ENCODE data around the gene FBP1. TPM values are rescaled to one million over a fixed set of nuclear protein-coding genes. Genes with fewer than 3 reads are reported as not detected.
A peak's percentile ranks its signal among the peaks of the same experiment; 100 is the strongest.

The FBP1 gene
- total RNA-seq, 1 experiment from 2014 or later: 48.1 TPM

- no peaks in the 10 kb centered on the region for H3F3A ChIP-seq (ENCODE audit: low read length, unreplicated experiment)
- ChIA-PET POLR2A (ENCODE audit: unreplicated experiment) (no interaction called here), CTCF (no interaction called here)
- H2AFZ ChIP-seq (ENCODE audit: low read length): no peak overlapping the region
- H3K9me2 ChIP-seq (replicated peaks; ENCODE audit: low read length): no peaks in the 10 kb centered on the region
- no peak overlapping the region for H3K9ac ChIP-seq (ENCODE audit: low read length)
- intact Hi-C loops (cut with micrococcal nuclease): no loop called here
- no peaks in the 10 kb centered on the region for H3K36me3 ChIP-seq (ENCODE audit: low read depth, low read length)
- H3K4me1 ChIP-seq (ENCODE audit: insufficient read depth, low read length): peaks cover 4% of the 10 kb centered on the region; the same call in 1 of the 2 replicates
- no peak overlapping the region for H3K4me2 ChIP-seq (ENCODE audit: low read length)
- no TSS peak for BruUV-seq (replicated peaks)
- TF ChIP-seq CTCF (conservative IDR thresholded peaks at IDR 0.05; ENCODE audit: low read depth, low read length) (no peak), EZH2 (IDR thresholded peaks at IDR 0.05; ENCODE audit: low read length, unreplicated experiment) (no peak), EZH2phosphoT487 (IDR thresholded peaks at IDR 0.05; ENCODE audit: borderline replicate concordance, low read length) (no peak)
- no peaks in the 10 kb centered on the region for H3K27me3 ChIP-seq (ENCODE audit: low read length)
- DNase-seq (no peak), ATAC-seq (no peak)
- H3K4me3 ChIP-seq (ENCODE audit: low read length): no peak overlapping the region
- H3K27ac ChIP-seq (ENCODE audit: low read length): no peak overlapping the region
- no peaks in the 10 kb centered on the region for H3K9me3 ChIP-seq (ENCODE audit: low read length)
- H4K20me1 ChIP-seq (ENCODE audit: low read length): no peaks in the 10 kb centered on the region
- no peaks in the 10 kb centered on the region for H3K79me2 ChIP-seq (ENCODE audit: low read length)
These were observed 46.0 kb upstream of the FBP1 start for GRCh38 chr9:94685359-94685758.

GRCh38 chr9:94681508-94681907 lies 42.2 kb upstream of the FBP1 start:
- no peak for TF ChIP-seq EZH2 (IDR thresholded peaks at IDR 0.05; ENCODE audit: low read length, unreplicated experiment)
- TF ChIP-seq CTCF (conservative IDR thresholded peaks at IDR 0.05; ENCODE audit: low read depth, low read length): peak; percentile 83
- no peak for TF ChIP-seq EZH2phosphoT487 (IDR thresholded peaks at IDR 0.05; ENCODE audit: borderline replicate concordance, low read length)
- CTCF ChIA-PET: interaction anchor here (0.6 to 2.4 kb wide), 12 partner anchors 12 to 1974 kb away, joined by 3 to 11 read pairs (median 4); partner anchors contain the start of genes AOPEP and PCAT7
- no TSS peak for BruUV-seq (replicated peaks)
- DNase-seq: peak; percentile 68
- Histone ChIP-seq H4K20me1 (ENCODE audit: low read length) (no peaks in the 10 kb centered on the region), H3K4me3 (ENCODE audit: low read length) (no peak overlapping the region), H3K9me3 (ENCODE audit: low read length) (no peaks in the 10 kb centered on the region), H3K4me2 (ENCODE audit: low read length) (peak overlapping the region; percentile 20; the same call in 1 of the 2 replicates), H3K9me2 (replicated peaks; ENCODE audit: low read length) (no peaks in the 10 kb centered on the region), H3K27me3 (ENCODE audit: low read length) (no peaks in the 10 kb centered on the region), H3K79me2 (ENCODE audit: low read length) (no peaks in the 10 kb centered on the region), H3K4me1 (ENCODE audit: insufficient read depth, low read length) (peaks cover 4% of the 10 kb centered on the region; the same call in 1 of the 2 replicates), H3F3A (ENCODE audit: low read length, unreplicated experiment) (no peaks in the 10 kb centered on the region), H3K36me3 (ENCODE audit: low read depth, low read length) (no peaks in the 10 kb centered on the region), H3K27ac (ENCODE audit: low read length) (no peak overlapping the region), H3K9ac (ENCODE audit: low read length) (peak overlapping the region; percentile 26; the same call in 1 of the 2 replicates), H2AFZ (ENCODE audit: low read length) (peak overlapping the region; percentile 86)
- POLR2A ChIA-PET (ENCODE audit: unreplicated experiment): interaction anchor here (0.6 kb wide), 2 partner anchors 8 to 45 kb away, joined by 3 read pairs; no protein-coding TSS in a partner anchor
- peak; percentile 99 for ATAC-seq
- intact Hi-C loops (cut with micrococcal nuclease): loop anchor here (1.0 to 5.0 kb wide), 2 partner anchors 101 to 450 kb away; no protein-coding TSS in a partner anchor

- H3K36me3 ChIP-seq (ENCODE audit: low read depth, low read length): no peaks in the 10 kb centered on the region
- no peak for DNase-seq
- H3K9me3 ChIP-seq (ENCODE audit: low read length): no peaks in the 10 kb centered on the region
- ChIA-PET CTCF (interaction anchor here (0.9 to 2.4 kb wide), 5 partner anchors 12 to 487 kb away, joined by 3 to 8 read pairs (median 5); no protein-coding TSS in a partner anchor), POLR2A (ENCODE audit: unreplicated experiment) (interaction anchor here (0.5 kb wide), 1 partner anchor 125 kb away, joined by 5 read pairs; no protein-coding TSS in a partner anchor)
- BruUV-seq (replicated peaks): no TSS peak
- intact Hi-C loops (cut with micrococcal nuclease): loop anchor here (1.0 to 5.0 kb wide), 2 partner anchors 102 to 451 kb away; no protein-coding TSS in a partner anchor
- no peak overlapping the region for H3K4me3 ChIP-seq (ENCODE audit: low read length)
- H3K4me2 ChIP-seq (ENCODE audit: low read length): no peak overlapping the region
- no peak overlapping the region for H3K9ac ChIP-seq (ENCODE audit: low read length)
- no peaks in the 10 kb centered on the region for H3F3A ChIP-seq (ENCODE audit: low read length, unreplicated experiment)
- H4K20me1 ChIP-seq (ENCODE audit: low read length): no peaks in the 10 kb centered on the region
- H3K27ac ChIP-seq (ENCODE audit: low read length): no peak overlapping the region
- H2AFZ ChIP-seq (ENCODE audit: low read length): peak overlapping the region; percentile 27
- ATAC-seq: no peak
- H3K27me3 ChIP-seq (ENCODE audit: low read length): no peaks in the 10 kb centered on the region
- no peak for TF ChIP-seq CTCF (conservative IDR thresholded peaks at IDR 0.05; ENCODE audit: low read depth, low read length)
- TF ChIP-seq EZH2 (IDR thresholded peaks at IDR 0.05; ENCODE audit: low read length, unreplicated experiment): no peak
- TF ChIP-seq EZH2phosphoT487 (IDR thresholded peaks at IDR 0.05; ENCODE audit: borderline replicate concordance, low read length): no peak
- H3K4me1 ChIP-seq (ENCODE audit: insufficient read depth, low read length): peaks cover 4% of the 10 kb centered on the region; the same call in 1 of the 2 replicates
- no peaks in the 10 kb centered on the region for H3K79me2 ChIP-seq (ENCODE audit: low read length)
- no peaks in the 10 kb centered on the region for H3K9me2 ChIP-seq (replicated peaks; ENCODE audit: low read length)
These were observed 41.3 kb upstream of the FBP1 start for GRCh38 chr9:94680621-94681020.
